Endothelial cell of umbilical vein (primary cell): ENCODE results near the gene C12orf57.

Experiments
- EZH2 ChIP-seq: IDR thresholded peaks from 2 replicates; pipeline ENCODE4 v1.6.1; 2012; ENCODE audit warnings: borderline replicate concordance, low read depth, mild to moderate bottlenecking, moderate library complexity, low read length, inconsistent platforms; ENCODE audit not compliant: severe bottlenecking
- JUN ChIP-seq: IDR thresholded peaks from 2 replicates; pipeline ENCODE4 v1.6.1; 2011; ENCODE audit warnings: borderline replicate concordance, low read depth; ENCODE audit not compliant: insufficient read length, insufficient read depth
- MYC ChIP-seq: IDR thresholded peaks from one replicate; pipeline ENCODE4 v1.6.1; 2011; ENCODE audit warnings: mild to moderate bottlenecking, low read depth, low read length
- POLR2A ChIP-seq: IDR thresholded peaks from 2 replicates; pipeline ENCODE4 v1.6.1; 2012; ENCODE audit warnings: low read depth, mild to moderate bottlenecking, control low read depth, low read length
- POLR2AphosphoS5 ChIP-seq: IDR thresholded peaks from 2 replicates; pipeline ENCODE4 v1.6.1; 2012; ENCODE audit warnings: low read depth, mild to moderate bottlenecking, control low read depth, low read length, moderate library complexity; ENCODE audit not compliant: insufficient read depth
- TF ChIP-seq, protein P1 (sequence below), 2 donors: IDR thresholded peaks; 1 replicate in 1 of 2; 2 replicates in 1 of 2; pipeline ENCODE4 v1.5.1; 2011; ENCODE audit warnings: low read length in 2 of 2, mild to moderate bottlenecking in 2 of 2, moderate library complexity in 2 of 2, control low read depth in 1 of 2, inconsistent platforms in 1 of 2, low read depth in 1 of 2; ENCODE audit not compliant: insufficient read depth in 1 of 2; ENCODE audit errors: extremely low read depth in 1 of 2

GRCh38 chr12:6941782-6942181 lies 2.0 kb upstream of the C12orf57 start:
- no peak for TF ChIP-seq POLR2A
- TF ChIP-seq JUN: no peak
- TF ChIP-seq, protein P1, sequence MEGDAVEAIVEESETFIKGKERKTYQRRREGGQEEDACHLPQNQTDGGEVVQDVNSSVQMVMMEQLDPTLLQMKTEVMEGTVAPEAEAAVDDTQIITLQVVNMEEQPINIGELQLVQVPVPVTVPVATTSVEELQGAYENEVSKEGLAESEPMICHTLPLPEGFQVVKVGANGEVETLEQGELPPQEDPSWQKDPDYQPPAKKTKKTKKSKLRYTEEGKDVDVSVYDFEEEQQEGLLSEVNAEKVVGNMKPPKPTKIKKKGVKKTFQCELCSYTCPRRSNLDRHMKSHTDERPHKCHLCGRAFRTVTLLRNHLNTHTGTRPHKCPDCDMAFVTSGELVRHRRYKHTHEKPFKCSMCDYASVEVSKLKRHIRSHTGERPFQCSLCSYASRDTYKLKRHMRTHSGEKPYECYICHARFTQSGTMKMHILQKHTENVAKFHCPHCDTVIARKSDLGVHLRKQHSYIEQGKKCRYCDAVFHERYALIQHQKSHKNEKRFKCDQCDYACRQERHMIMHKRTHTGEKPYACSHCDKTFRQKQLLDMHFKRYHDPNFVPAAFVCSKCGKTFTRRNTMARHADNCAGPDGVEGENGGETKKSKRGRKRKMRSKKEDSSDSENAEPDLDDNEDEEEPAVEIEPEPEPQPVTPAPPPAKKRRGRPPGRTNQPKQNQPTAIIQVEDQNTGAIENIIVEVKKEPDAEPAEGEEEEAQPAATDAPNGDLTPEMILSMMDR (IDR thresholded peaks at IDR 0.05; ENCODE audit: extremely low read depth in 1 of 2, insufficient read depth in 1 of 2, low read depth in 1 of 2, low read length in 2 of 2): no peak
- TF ChIP-seq MYC: no peak
- no peak for TF ChIP-seq EZH2
- TF ChIP-seq POLR2AphosphoS5: no peak
